K562 (cell line): ENCODE measurements around the gene CERS1. TPM values are rescaled to one million over a fixed set of nuclear protein-coding genes. Genes with fewer than 3 reads are reported as not detected.

Source experiments
- ATAC-seq: fragments of 200-7000 bp; cut with Tn5 transposase; 3 replicates; pipeline ENCODE4 v1.9.1; 2020; ENCODE audit warnings: moderate library complexity
- BruUV-seq: library from RNA; stranded (reverse); fragments of 400-500 nt; replicated peaks from 2 replicates; lab custom pipeline; 2021; lab: Mats Ljungman, UMichigan
- CTCF ChIA-PET: fragments of 300-600 bp; formaldehyde crosslinking; extraction: SDS; loops from one replicate; lab custom pipeline; 2021; ENCODE audit warnings: low intra/inter-chr PET ratio; lab: Yijun Ruan, JAX
- POLR2A ChIA-PET: fragments of 300-600, 350-650 bp; sonication (Branson Sonifier 250); formaldehyde crosslinking; extraction: SDS; loops from one replicate; lab custom pipeline; 2021; ENCODE audit warnings: antibody characterized with exemption, inconsistent platforms; lab: Yijun Ruan, JAX
- DNase-seq, 4 experiments: peaks; one replicate each; pipeline versions ENCODE4 v3.0.0 to v3.0.0-alpha.2; 2011 to 2018; ENCODE audit warnings: low spot score in 3 of 4, mixed read lengths in 3 of 4; ENCODE audit errors: extremely low read depth in 1 of 4
- FAIRE-seq: peaks from 2 replicates; lab custom pipeline; 2011; peaks lifted over from hg19 to GRCh38; lab: Jason Lieb, UNC
- H2AFZ ChIP-seq: 2 replicates; pipeline ENCODE4 v1.6.0; 2011; ENCODE audit warnings: low read depth, low read length, control low read depth, inconsistent platforms
- H3K27ac ChIP-seq: fragments of 200-600 bp; 3 replicates; pipeline ENCODE4 v1.8.0; 2011; ENCODE audit warnings: low read depth, mild to moderate bottlenecking, control low read depth, inconsistent platforms, low read length, moderate library complexity, mixed read lengths; ENCODE audit errors: extremely low read depth
- H3K27me3 ChIP-seq, 2 experiments: fragments of 300-600 bp in 1 of 2; 2 replicates in 1 of 2; 3 replicates in 1 of 2; pipeline versions ENCODE4 v1.6.0 to v1.8.0; 2011; ENCODE audit warnings: inconsistent platforms in 2 of 2, low read length in 2 of 2, mild to moderate bottlenecking in 1 of 2, mixed read lengths in 1 of 2, moderate library complexity in 1 of 2; ENCODE audit not compliant: control insufficient read depth in 2 of 2, insufficient read depth in 2 of 2
- H3K36me3 ChIP-seq: fragments of 300-600 bp; 3 replicates; pipeline ENCODE4 v1.8.0; 2011; ENCODE audit warnings: mild to moderate bottlenecking, low read length, inconsistent platforms; ENCODE audit not compliant: control insufficient read depth, insufficient read depth
- H3K4me1 ChIP-seq, 2 experiments: fragments of 200-600 bp in 1 of 2; replicated peaks in 1 of 2; 2 replicates in 1 of 2; 3 replicates in 1 of 2; pipeline versions ENCODE4 v1.5.1 to v1.8.0; 2011; ENCODE audit warnings: inconsistent platforms in 2 of 2, low read length in 2 of 2, mild to moderate bottlenecking in 1 of 2, mixed read lengths in 1 of 2, moderate library complexity in 1 of 2; ENCODE audit not compliant: control insufficient read depth in 2 of 2, insufficient read depth in 2 of 2
- H3K4me2 ChIP-seq: 2 replicates; pipeline ENCODE4 v1.6.1; 2011; ENCODE audit warnings: low read length, control low read depth, inconsistent platforms, mixed read lengths; ENCODE audit not compliant: insufficient read depth
- H3K4me3 ChIP-seq: fragments of 200-600 bp; sonication (generic), shearing (Covaris generic); 2 replicates; pipeline ENCODE4 v1.5.1; 2016; ENCODE audit warnings: control low read depth, inconsistent platforms
- H3K79me2 ChIP-seq: fragments of 200-600 bp; 3 replicates; pipeline ENCODE4 v1.8.0; 2011; ENCODE audit warnings: low read length, inconsistent platforms; ENCODE audit not compliant: control insufficient read depth, insufficient read depth
- H3K9ac ChIP-seq, 2 experiments: 2 replicates each; pipeline versions ENCODE4 v1.6.0 to v1.6.1; 2011; ENCODE audit warnings: low read depth in 2 of 2, low read length in 2 of 2, control low read depth in 1 of 2, inconsistent platforms in 1 of 2, mild to moderate bottlenecking in 1 of 2, mixed read lengths in 1 of 2; ENCODE audit not compliant: insufficient read depth in 1 of 2
- H3K9me1 ChIP-seq: one replicate; pipeline ENCODE4 v1.6.0; 2011; ENCODE audit warnings: inconsistent platforms, mild to moderate bottlenecking, low read length, moderate library complexity; ENCODE audit not compliant: control insufficient read depth, insufficient read depth
- H3K9me3 ChIP-seq: replicated peaks from 2 replicates; pipeline ENCODE4 v1.5.1; 2011; ENCODE audit warnings: low read depth, low read length, inconsistent platforms; ENCODE audit not compliant: control insufficient read depth, insufficient read depth
- H4K20me1 ChIP-seq: replicated peaks from 2 replicates; pipeline ENCODE4 v1.6.1; 2011; ENCODE audit warnings: low read length, inconsistent platforms, mixed read lengths; ENCODE audit not compliant: control insufficient read depth, insufficient read depth
- DIDO1 ChIP-seq: fragments of 450-650 bp; IDR thresholded peaks from 2 replicates; pipeline ENCODE4 v1.6.1; 2016; ENCODE audit warnings: low read depth, missing biosample characterization, missing genetic modification characterization
- MED1 ChIP-seq: sonication (generic); formaldehyde crosslinking; IDR thresholded peaks from 2 replicates; pipeline ENCODE4 v1.8.1; 2023; ENCODE audit warnings: missing genetic modification reagents, borderline replicate concordance
- POLR2A ChIP-seq: fragments of 450-650 bp; conservative IDR thresholded peaks from 2 replicates; pipeline ENCODE4 v1.6.1; 2016
- POLR2G ChIP-seq: fragments of 200-400 bp; formaldehyde crosslinking; IDR thresholded peaks from 2 replicates; pipeline ENCODE4 v1.6.1; 2017; ENCODE audit warnings: low read depth, mild to moderate bottlenecking, antibody characterized with exemption, low read length, moderate library complexity
- TARDBP ChIP-seq: fragments of 450-650 bp; IDR thresholded peaks from 2 replicates; pipeline ENCODE4 v1.6.1; 2016
- WGBS: fragments of 100-300 bp; shearing (Covaris generic); methylation state at CpG from one replicate; pipeline ENCODE4 v1.1.6; 2016; ENCODE audit warnings: low coverage, mixed read lengths; ENCODE audit not compliant: insufficient coverage; ENCODE audit errors: missing lambda C conversion rate; 5-methylcytosine and 5-hydroxymethylcytosine counted together
- in situ Hi-C: fragments of 300-500 bp; cut with MboI; formaldehyde crosslinking; loops from 4 replicates; pipeline ENCODE4 v1.15.0; 2018; ENCODE audit warnings: inconsistent platforms, mixed read lengths
- intact Hi-C: fragments of 100-400 bp; cut with micrococcal nuclease; formaldehyde crosslinking; loops from 2 replicates; pipeline ENCODE4 v1.14.2; 2022
- polyA plus RNA-seq, 8 experiments: library from polyadenylated mRNA; depleted of rRNA in 4 of 8; stranded (reverse) in 5 of 8; unstranded in 3 of 8; fragments of >200 nt; fragmentation: Nextera tagmentation in 2 of 8; fragmentation: Illumina TruSeq in 1 of 8; extraction: Ambion mirVana in 2 of 8; extraction: Trizol in 1 of 8; gene quantifications; 2 replicates each; pipeline versions ENCODE4 v1.2.1 to v1.2.3, GENCODE V29; 2011 to 2014; ENCODE audit warnings: inconsistent platforms in 1 of 8, missing spikeins in 1 of 8
- total RNA-seq, 7 experiments: library from RNA; depleted of rRNA in 6 of 7; stranded (reverse); fragments of >200 nt in 6 of 7; fragmentation: Illumina TruSeq in 2 of 7; extraction: Trizol in 2 of 7; gene quantifications; 2 replicates each; pipeline versions ENCODE4 v1.2.1 to v1.2.3, GENCODE V29; 2011 to 2021; ENCODE audit warnings: low replicate concordance in 1 of 7
- TF ChIP-seq, protein P1 (sequence below): conservative IDR thresholded peaks from 2 replicates; pipeline ENCODE4 v1.6.1; 2011; ENCODE audit warnings: low read depth, mild to moderate bottlenecking, low read length; ENCODE audit not compliant: control insufficient read depth

Gene CERS1
- total and polyA plus RNA-seq, 9 of the 15 experiments (the other 6 are each of a cell fraction or from before 2014, with no cell fraction given) = 0.33 to 1.5 (median 0.86) TPM; not detected in 2

DNA sequence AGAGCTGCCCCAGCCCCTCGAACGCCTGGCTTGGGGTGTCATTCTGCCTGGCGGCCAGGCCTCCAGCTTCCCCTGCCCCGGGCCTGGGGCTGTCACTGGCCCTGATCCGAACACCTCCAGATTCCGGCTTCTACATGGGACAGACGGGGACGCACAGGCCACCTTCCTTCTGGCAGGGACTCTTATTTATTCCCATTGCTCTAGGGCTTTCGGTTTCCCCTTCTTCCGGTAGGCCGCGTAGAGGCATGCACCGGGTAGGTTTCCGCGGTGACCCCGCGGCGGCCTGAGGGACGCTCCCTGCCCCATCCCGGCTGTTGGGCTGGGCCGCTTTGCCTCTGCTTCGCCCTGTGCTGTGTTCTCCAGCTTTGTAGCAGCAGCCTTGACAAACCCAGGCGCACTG lies 28.2 kb downstream of the CERS1 start:
- H3K27ac ChIP-seq = no peak overlapping the region
- peaks cover 55% of the 10 kb centered on the region; the same call in 2 of the 3 replicates for H3K36me3 ChIP-seq
- 0 out of 2 replicates have a peak, but pooled peaks cover 6% of the 10 kb centered on the region for H4K20me1 ChIP-seq
- no peak overlapping the region for H2AFZ ChIP-seq
- no TSS peak for BruUV-seq
- H3K9me3 ChIP-seq = no peaks in the 10 kb centered on the region
- in situ Hi-C loops = no loop called here
- WGBS = 96% methylated on average over 16 of the region's 23 CpGs
- no peak for ATAC-seq
- no peak for FAIRE-seq
- H3K4me2 ChIP-seq = no peak overlapping the region
- ChIA-PET CTCF (no interaction called here), POLR2A (interaction anchor here (1.0 kb wide), 1 partner anchor 121 kb away, joined by 3 read pairs; no protein-coding TSS in a partner anchor)
- intact Hi-C loops = loop anchor here (5.0 kb wide), 1 partner anchor 95 kb away; no protein-coding TSS in a partner anchor
- H3K9ac ChIP-seq = no peak overlapping the region
- H3K9me1 ChIP-seq = peaks cover 3% of the 10 kb centered on the region
- DNase-seq = no peak
- H3K4me3 ChIP-seq = no peak overlapping the region
- no peaks in the 10 kb centered on the region for H3K27me3 ChIP-seq
- no peaks in the 10 kb centered on the region for H3K79me2 ChIP-seq
- H3K4me1 ChIP-seq = peaks cover 8 to 55% of the 10 kb centered on the region in 2 experiments
- TF ChIP-seq POLR2G = peak; percentile 25; the same call in 1 of the 2 replicates
- 0 out of 2 replicates have a peak, but pooled peaks have one; percentile 39 for TF ChIP-seq POLR2A
- no peak for TF ChIP-seq DIDO1 (tag)

GRCh38 chr19:18867199-18867598 lies 28.8 kb downstream of the CERS1 start:
- no peak overlapping the region for H3K4me3 ChIP-seq
- H3K4me2 ChIP-seq = no peak overlapping the region
- ATAC-seq (no peak), FAIRE-seq (no peak), DNase-seq (no peak)
- ChIA-PET CTCF (interaction anchor here (0.8 to 1.8 kb wide), 3 partner anchors 48 to 416 kb away, joined by 3 to 7 read pairs (median 3); no protein-coding TSS in a partner anchor), POLR2A (interaction anchor here (0.7 to 1.0 kb wide), 2 partner anchors 40 to 122 kb away, joined by 3 read pairs; no protein-coding TSS in a partner anchor)
- peaks cover 61% of the 10 kb centered on the region; the same call in 2 of the 3 replicates for H3K36me3 ChIP-seq
- intact Hi-C loops (loop anchor here (5.0 kb wide), 1 partner anchor 95 kb away; no protein-coding TSS in a partner anchor), in situ Hi-C loops (no loop called here)
- BruUV-seq = TSS peak; percentile 43
- H3K79me2 ChIP-seq = no peaks in the 10 kb centered on the region
- no peak overlapping the region for H2AFZ ChIP-seq
- no peak overlapping the region for H3K27ac ChIP-seq
- no peaks in the 10 kb centered on the region for H3K27me3 ChIP-seq
- 96% methylated on average over 20 of the region's 23 CpGs for WGBS
- peaks cover 3% of the 10 kb centered on the region for H3K9me1 ChIP-seq
- H4K20me1 ChIP-seq = 0 out of 2 replicates have a peak, but pooled peaks cover 6% of the 10 kb centered on the region
- H3K9me3 ChIP-seq = no peaks in the 10 kb centered on the region
- H3K4me1 ChIP-seq = peaks cover 8 to 55% of the 10 kb centered on the region in 2 experiments
- peak overlapping the region in 1 of 2 experiments; percentile 4; a peak in 1 of 4 replicates for H3K9ac ChIP-seq
- TF ChIP-seq TARDBP (no peak), MED1 (no peak), POLR2G (0 out of 2 replicates have a peak, but pooled peaks have one; percentile 14)
- TF ChIP-seq, protein P1, sequence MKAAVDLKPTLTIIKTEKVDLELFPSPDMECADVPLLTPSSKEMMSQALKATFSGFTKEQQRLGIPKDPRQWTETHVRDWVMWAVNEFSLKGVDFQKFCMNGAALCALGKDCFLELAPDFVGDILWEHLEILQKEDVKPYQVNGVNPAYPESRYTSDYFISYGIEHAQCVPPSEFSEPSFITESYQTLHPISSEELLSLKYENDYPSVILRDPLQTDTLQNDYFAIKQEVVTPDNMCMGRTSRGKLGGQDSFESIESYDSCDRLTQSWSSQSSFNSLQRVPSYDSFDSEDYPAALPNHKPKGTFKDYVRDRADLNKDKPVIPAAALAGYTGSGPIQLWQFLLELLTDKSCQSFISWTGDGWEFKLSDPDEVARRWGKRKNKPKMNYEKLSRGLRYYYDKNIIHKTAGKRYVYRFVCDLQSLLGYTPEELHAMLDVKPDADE = no peak
- TF ChIP-seq, all 486 proteins: peak for 1
